CD14-positive monocyte (primary cell): Measurements from ENCODE around the gene CNTNAP2. TPM values are rescaled to one million over a fixed set of nuclear protein-coding genes. Genes with fewer than 3 reads are reported as not detected.

Experiments used
- DNase-seq, 3 donors: peaks; one replicate each; pipeline ENCODE4 v3.0.0-alpha.2; 2011 to 2022
- H2AFZ ChIP-seq: 2 replicates; pipeline ENCODE4 v1.6.0; 2012; ENCODE audit warnings: mild to moderate bottlenecking, low read depth, low read length, inconsistent platforms; ENCODE audit not compliant: insufficient read depth, poor library complexity, severe bottlenecking
- H3K27ac ChIP-seq, 2 donors: 1 replicate in 1 of 2; 2 replicates in 1 of 2; pipeline ENCODE4 v1.5.1; 2012 to 2013; ENCODE audit warnings: low read length in 2 of 2, control low read depth in 1 of 2, inconsistent platforms in 1 of 2, low read depth in 1 of 2, mild to moderate bottlenecking in 1 of 2
- H3K27me3 ChIP-seq, 2 donors: one replicate each; pipeline versions ENCODE4 v1.6.0 to v1.6.1; 2011 to 2013; ENCODE audit warnings: low read length in 2 of 2; ENCODE audit not compliant: control insufficient read depth in 2 of 2, insufficient read depth in 2 of 2
- H3K36me3 ChIP-seq, 2 donors: replicated peaks in 1 of 2; 1 replicate in 1 of 2; 2 replicates in 1 of 2; pipeline versions ENCODE4 v1.5.1 to v1.6.1; 2012 to 2013; ENCODE audit warnings: low read length in 2 of 2, control low read depth in 1 of 2, inconsistent platforms in 1 of 2, mild to moderate bottlenecking in 1 of 2; ENCODE audit not compliant: insufficient read depth in 2 of 2, control insufficient read depth in 1 of 2
- H3K4me1 ChIP-seq, 2 donors: 1 replicate in 1 of 2; 2 replicates in 1 of 2; pipeline versions ENCODE4 v1.5.1 to v1.6.1; 2012 to 2013; ENCODE audit warnings: low read length in 2 of 2, control low read depth in 1 of 2, inconsistent platforms in 1 of 2, mild to moderate bottlenecking in 1 of 2, moderate library complexity in 1 of 2; ENCODE audit not compliant: insufficient read depth in 2 of 2, control insufficient read depth in 1 of 2
- H3K4me2 ChIP-seq: replicated peaks from 2 replicates; pipeline ENCODE3; 2012; ENCODE audit warnings: low read length, moderate library complexity, mild to moderate bottlenecking; ENCODE audit not compliant: poor library complexity, severe bottlenecking; ENCODE audit errors: extremely low read depth
- H3K4me3 ChIP-seq, 3 experiments: fragments of 200-600 bp in 1 of 3; sonication (generic) in 1 of 3; replicated peaks in 1 of 3; 1 replicate in 2 of 3; 2 replicates in 1 of 3; pipeline ENCODE4 v1.5.1; 2011 to 2013; ENCODE audit warnings: low read length in 3 of 3, mild to moderate bottlenecking in 3 of 3, control low read depth in 2 of 3, low read depth in 2 of 3, inconsistent platforms in 1 of 3, moderate library complexity in 1 of 3
- H3K79me2 ChIP-seq: 2 replicates; pipeline ENCODE4 v1.6.0; 2012; ENCODE audit warnings: mild to moderate bottlenecking, control low read depth, inconsistent platforms, low read length, moderate library complexity; ENCODE audit not compliant: insufficient read depth
- H3K9ac ChIP-seq: 2 replicates; pipeline ENCODE4 v1.6.0; 2017; ENCODE audit warnings: low read length, mild to moderate bottlenecking; ENCODE audit not compliant: insufficient read depth, poor library complexity, severe bottlenecking
- H3K9me3 ChIP-seq, 2 donors: replicated peaks in 1 of 2; 1 replicate in 1 of 2; 2 replicates in 1 of 2; pipeline versions ENCODE4 v1.5.1 to v1.6.1; 2012 to 2013; ENCODE audit warnings: low read length in 2 of 2, control low read depth in 1 of 2; ENCODE audit not compliant: control insufficient read depth in 1 of 2, insufficient read depth in 1 of 2
- H4K20me1 ChIP-seq: 2 replicates; pipeline ENCODE4 v1.6.0; 2012; ENCODE audit warnings: mild to moderate bottlenecking, low read length, control low read depth, moderate library complexity; ENCODE audit not compliant: insufficient read depth
- H3K27ac Mint-ChIP-seq, 7 donors: one replicate each; pipeline ENCODE4 v1.8.0; 2020; ENCODE audit warnings: mild to moderate bottlenecking in 7 of 7, mixed read lengths in 7 of 7, moderate library complexity in 6 of 7, inconsistent platforms in 2 of 7
- H3K27me3 Mint-ChIP-seq, 3 donors: one replicate each; pipeline ENCODE4 v1.8.0; 2021 to 2022; ENCODE audit warnings: low read depth in 3 of 3, mild to moderate bottlenecking in 3 of 3, mixed read lengths in 3 of 3, moderate library complexity in 3 of 3, inconsistent platforms in 1 of 3
- H3K36me3 Mint-ChIP-seq, 2 donors: one replicate each; pipeline ENCODE4 v1.8.0; 2020; ENCODE audit warnings: mixed read lengths in 2 of 2, inconsistent platforms in 1 of 2, mild to moderate bottlenecking in 1 of 2
- H3K4me1 Mint-ChIP-seq: one replicate; pipeline ENCODE4 v1.8.0; 2020; ENCODE audit warnings: mild to moderate bottlenecking, mixed read lengths
- H3K4me3 Mint-ChIP-seq, 2 donors: one replicate each; pipeline ENCODE4 v1.8.0; 2020; ENCODE audit warnings: mild to moderate bottlenecking in 2 of 2, mixed read lengths in 2 of 2, moderate library complexity in 1 of 2
- H3K9me3 Mint-ChIP-seq, 7 donors: one replicate each; pipeline ENCODE4 v1.8.0; 2020 to 2022; ENCODE audit warnings: mixed read lengths in 7 of 7, mild to moderate bottlenecking in 6 of 7, moderate library complexity in 6 of 7, inconsistent platforms in 2 of 7
- WGBS: methylation state at CpG from one replicate; pipeline ENCODE4 v1.1.5; 2013; ENCODE audit warnings: missing lambda C conversion rate; ENCODE audit not compliant: insufficient coverage; 5-methylcytosine and 5-hydroxymethylcytosine counted together
- intact Hi-C, 2 donors: fragments of 100-400 bp; cut with micrococcal nuclease; formaldehyde crosslinking; loops; one replicate each; pipeline versions ENCODE4 v1.15.0 to v1.15.1; 2023
- polyA plus RNA-seq, 3 donors: library from polyadenylated mRNA; depleted of rRNA in 1 of 3; unstranded in 2 of 3; stranded (reverse) in 1 of 3; fragments of 300-500 nt in 2 of 3; fragments of >200 nt in 1 of 3; fragmentation: Illumina TruSeq in 2 of 3; gene quantifications; 1 replicate in 2 of 3; 2 replicates in 1 of 3; pipeline ENCODE4 v1.2.3, GENCODE V29; 2012 to 2021
- TF ChIP-seq, protein P1 (sequence below): fragments of 200-600 bp; IDR thresholded peaks from one replicate; pipeline ENCODE4 v1.8.0; 2022; ENCODE audit warnings: antibody characterized with exemption, mild to moderate bottlenecking

Gene CNTNAP2
- polyA plus RNA-seq, 3 donors = 0.01 TPM; not detected in 2

DNA sequence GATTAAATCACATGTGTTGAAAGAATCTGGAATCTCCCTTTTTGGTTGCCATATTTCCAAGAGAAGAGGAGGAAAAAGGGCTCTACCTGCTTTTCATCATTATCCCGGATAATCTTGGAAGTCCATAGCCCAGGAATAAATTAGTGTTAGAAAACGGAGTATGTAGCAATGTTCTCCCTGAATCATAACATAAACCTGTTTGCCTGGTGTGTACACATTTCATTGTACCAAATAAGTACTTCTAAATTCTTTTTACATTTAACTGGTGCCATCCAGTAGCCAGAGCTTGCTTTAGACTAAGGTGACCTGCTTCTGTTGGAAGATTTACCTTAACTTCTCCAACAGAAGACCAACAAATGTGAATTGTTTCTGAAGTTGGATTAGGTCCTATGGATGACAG lies 2291.7 kb downstream of the CNTNAP2 start:
- no peaks in the 10 kb centered on the region for H4K20me1 ChIP-seq
- Mint-ChIP-seq H3K27ac (no peak overlapping the region), H3K36me3 (no peaks in the 10 kb centered on the region), H3K4me1 (no peaks in the 10 kb centered on the region), H3K4me3 (no peak overlapping the region), H3K27me3 (peaks cover 0 to 3% (median 2%) of the 10 kb centered on the region in 3 donors), H3K9me3 (peaks cover 0 to 6% (median 1%) of the 10 kb centered on the region in 7 donors)
- intact Hi-C loops = no loop called here
- no peaks in the 10 kb centered on the region for H3K9me3 ChIP-seq
- TF ChIP-seq, protein P1, sequence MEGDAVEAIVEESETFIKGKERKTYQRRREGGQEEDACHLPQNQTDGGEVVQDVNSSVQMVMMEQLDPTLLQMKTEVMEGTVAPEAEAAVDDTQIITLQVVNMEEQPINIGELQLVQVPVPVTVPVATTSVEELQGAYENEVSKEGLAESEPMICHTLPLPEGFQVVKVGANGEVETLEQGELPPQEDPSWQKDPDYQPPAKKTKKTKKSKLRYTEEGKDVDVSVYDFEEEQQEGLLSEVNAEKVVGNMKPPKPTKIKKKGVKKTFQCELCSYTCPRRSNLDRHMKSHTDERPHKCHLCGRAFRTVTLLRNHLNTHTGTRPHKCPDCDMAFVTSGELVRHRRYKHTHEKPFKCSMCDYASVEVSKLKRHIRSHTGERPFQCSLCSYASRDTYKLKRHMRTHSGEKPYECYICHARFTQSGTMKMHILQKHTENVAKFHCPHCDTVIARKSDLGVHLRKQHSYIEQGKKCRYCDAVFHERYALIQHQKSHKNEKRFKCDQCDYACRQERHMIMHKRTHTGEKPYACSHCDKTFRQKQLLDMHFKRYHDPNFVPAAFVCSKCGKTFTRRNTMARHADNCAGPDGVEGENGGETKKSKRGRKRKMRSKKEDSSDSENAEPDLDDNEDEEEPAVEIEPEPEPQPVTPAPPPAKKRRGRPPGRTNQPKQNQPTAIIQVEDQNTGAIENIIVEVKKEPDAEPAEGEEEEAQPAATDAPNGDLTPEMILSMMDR = no peak
- no peaks in the 10 kb centered on the region for H3K27me3 ChIP-seq
- WGBS = no CpG with 5 or more reads among the region's 2 CpGs
- no peaks in the 10 kb centered on the region for H3K79me2 ChIP-seq
- H3K9ac ChIP-seq = no peak overlapping the region
- no peak overlapping the region for H3K4me2 ChIP-seq
- no peak overlapping the region for H3K4me3 ChIP-seq
- no peaks in the 10 kb centered on the region for H3K4me1 ChIP-seq
- no peak overlapping the region for H3K27ac ChIP-seq
- no peaks in the 10 kb centered on the region for H3K36me3 ChIP-seq
- H2AFZ ChIP-seq = no peak overlapping the region
- no peak for DNase-seq

DNA sequence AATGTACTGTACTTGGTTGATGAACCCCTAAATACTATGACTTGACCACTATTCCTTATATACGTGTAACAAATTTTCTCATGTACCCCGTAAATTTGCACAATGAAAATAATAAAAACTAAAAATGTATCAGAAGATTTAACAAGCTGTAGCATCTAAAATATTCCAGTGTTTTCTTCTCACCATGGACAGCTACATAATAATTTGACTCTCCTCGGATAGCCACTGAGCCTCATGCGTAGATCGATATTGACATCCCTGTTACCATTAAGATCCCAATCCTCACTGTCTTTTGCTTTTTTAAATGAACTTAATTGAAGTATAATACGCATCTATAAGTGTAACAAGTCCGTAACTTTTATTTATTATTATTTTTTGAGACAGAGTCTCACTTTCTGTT lies 2294.3 kb downstream of the CNTNAP2 start:
- no peak overlapping the region for H3K27ac Mint-ChIP-seq
- no CpG with 5 or more reads among the region's 7 CpGs for WGBS

More for the DNA sequence above, 2294.3 kb downstream of the CNTNAP2 start:
- Mint-ChIP-seq H3K36me3 (no peaks in the 10 kb centered on the region), H3K9me3 (peaks cover 0 to 6% (median under 1%) of the 10 kb centered on the region in 7 donors), H3K4me3 (no peak overlapping the region), H3K27me3 (peaks cover 2 to 5% (median 3%) of the 10 kb centered on the region in 3 donors), H3K4me1 (no peaks in the 10 kb centered on the region)
- intact Hi-C loops = no loop called here
- no peaks in the 10 kb centered on the region for H3K9me3 ChIP-seq
- TF ChIP-seq, protein P1 = no peak
- no peaks in the 10 kb centered on the region for H3K79me2 ChIP-seq
- H3K4me1 ChIP-seq = no peaks in the 10 kb centered on the region
- H3K36me3 ChIP-seq = no peaks in the 10 kb centered on the region
- H3K4me2 ChIP-seq = no peak overlapping the region
- no peaks in the 10 kb centered on the region for H3K27me3 ChIP-seq
- DNase-seq = no peak
- H4K20me1 ChIP-seq = no peaks in the 10 kb centered on the region
- H3K27ac ChIP-seq = no peak overlapping the region
- no peak overlapping the region for H3K9ac ChIP-seq
- H2AFZ ChIP-seq = no peak overlapping the region
- H3K4me3 ChIP-seq = no peak overlapping the region
